ENCODE results near the gene SGF29.
A peak's percentile ranks its signal among the peaks of the same experiment; 100 is the strongest.
"Not testable (repeated sequence)": the region's sequence is repeated elsewhere in the genome, so short reads cannot be mapped to it uniquely, and the experiment has no call there.

SGF29 gene

GRCh38 chr16:28563218-28563617, 9.5 kb downstream of the SGF29 start:
- no peak for DNase-seq (ENCODE audit: low read depth, low spot score)

- not testable (repeated sequence) for DNase-seq (ENCODE audit: low read depth, low spot score)
Measured at GRCh38 chr16:28566233-28566925, 12.7 kb downstream of the SGF29 start.

DNA sequence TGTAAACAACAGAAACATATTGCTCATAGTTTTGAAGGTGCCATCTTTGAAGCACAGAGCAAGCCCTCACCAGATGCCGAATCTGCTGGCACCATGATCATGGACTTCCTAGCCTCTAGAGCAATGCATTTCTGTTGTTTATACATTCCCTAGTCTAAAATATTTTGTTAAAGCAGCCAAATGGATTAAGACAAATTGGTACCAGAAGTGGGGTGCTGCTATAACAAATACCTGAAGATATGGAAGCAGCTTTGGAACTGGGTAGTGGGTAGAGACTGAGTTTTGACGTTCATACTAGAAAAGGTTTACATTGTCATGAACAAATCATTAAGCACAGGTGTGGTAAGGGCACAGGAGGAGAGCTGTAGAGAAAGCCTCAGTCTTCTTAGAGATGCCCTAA, 13.6 kb downstream of the SGF29 start:
- DNase-seq (ENCODE audit: low read depth, low spot score) = no peak

DNA sequence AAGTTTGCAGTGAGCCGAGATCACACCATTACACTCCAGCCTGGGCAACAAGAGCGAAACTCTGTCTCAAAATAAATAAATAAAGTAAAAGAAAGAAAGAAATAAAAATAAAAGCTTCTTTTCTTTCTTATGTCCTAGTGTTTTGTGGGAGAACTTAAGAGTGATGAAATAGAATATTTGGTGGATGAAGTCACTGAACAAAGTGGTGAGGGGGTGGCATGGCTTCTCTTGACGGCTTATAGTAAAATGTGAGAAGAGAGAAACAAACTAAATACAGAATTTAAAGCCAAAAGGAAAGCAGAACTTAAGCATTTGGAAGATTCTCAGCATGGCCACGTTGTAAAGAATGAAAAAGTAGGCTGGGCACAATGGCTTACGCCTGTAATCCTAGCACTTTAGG, 15.3 kb downstream of the SGF29 start:
- peak; percentile 31 for DNase-seq (ENCODE audit: low read depth, low spot score)

- DNase-seq (ENCODE audit: low read depth, low spot score) = no peak
Measured at GRCh38 chr16:28569968-28570752, 16.4 kb downstream of the SGF29 start.

DNA sequence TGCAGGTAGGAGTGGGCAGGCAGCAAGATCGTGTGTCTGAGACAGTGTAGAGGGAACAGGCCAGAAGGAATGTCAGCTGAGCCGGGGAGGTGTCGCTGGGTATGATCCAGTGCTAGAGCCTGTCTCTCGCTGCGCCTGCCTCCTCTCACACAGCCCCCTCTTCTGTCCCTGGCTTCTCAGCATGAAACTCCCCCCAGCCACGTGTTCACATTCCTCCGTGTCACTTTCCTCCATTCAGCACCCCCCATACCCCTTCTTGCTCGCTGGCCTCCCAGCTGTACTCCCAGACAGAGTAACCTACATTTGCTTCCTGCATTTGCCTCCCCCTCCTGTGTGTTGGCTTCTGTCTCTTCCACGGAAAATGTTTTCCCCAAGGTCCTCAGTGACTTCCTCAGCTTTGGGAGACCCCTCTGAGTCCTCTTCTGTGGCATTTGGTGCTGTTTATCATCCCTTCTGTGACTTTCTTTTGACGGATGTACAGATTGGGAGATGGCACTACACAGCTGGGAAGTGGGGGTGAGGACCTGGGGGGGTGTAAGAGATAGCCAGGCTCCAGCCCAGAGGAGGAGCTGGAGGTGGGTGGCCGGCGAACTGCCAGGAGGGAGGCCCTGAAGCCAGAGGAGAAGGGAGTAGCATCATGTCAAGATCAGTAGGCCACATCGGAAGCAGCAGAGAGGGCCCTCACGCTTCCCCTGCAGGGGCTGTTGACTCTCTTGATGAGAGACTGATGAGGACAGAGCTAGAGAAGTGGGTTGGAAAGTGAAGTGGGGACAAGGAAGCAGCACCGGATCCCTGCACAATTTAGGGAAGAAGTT, 19.2 kb downstream of the SGF29 start:
- no peak for DNase-seq (ENCODE audit: low read depth, low spot score)

DNA sequence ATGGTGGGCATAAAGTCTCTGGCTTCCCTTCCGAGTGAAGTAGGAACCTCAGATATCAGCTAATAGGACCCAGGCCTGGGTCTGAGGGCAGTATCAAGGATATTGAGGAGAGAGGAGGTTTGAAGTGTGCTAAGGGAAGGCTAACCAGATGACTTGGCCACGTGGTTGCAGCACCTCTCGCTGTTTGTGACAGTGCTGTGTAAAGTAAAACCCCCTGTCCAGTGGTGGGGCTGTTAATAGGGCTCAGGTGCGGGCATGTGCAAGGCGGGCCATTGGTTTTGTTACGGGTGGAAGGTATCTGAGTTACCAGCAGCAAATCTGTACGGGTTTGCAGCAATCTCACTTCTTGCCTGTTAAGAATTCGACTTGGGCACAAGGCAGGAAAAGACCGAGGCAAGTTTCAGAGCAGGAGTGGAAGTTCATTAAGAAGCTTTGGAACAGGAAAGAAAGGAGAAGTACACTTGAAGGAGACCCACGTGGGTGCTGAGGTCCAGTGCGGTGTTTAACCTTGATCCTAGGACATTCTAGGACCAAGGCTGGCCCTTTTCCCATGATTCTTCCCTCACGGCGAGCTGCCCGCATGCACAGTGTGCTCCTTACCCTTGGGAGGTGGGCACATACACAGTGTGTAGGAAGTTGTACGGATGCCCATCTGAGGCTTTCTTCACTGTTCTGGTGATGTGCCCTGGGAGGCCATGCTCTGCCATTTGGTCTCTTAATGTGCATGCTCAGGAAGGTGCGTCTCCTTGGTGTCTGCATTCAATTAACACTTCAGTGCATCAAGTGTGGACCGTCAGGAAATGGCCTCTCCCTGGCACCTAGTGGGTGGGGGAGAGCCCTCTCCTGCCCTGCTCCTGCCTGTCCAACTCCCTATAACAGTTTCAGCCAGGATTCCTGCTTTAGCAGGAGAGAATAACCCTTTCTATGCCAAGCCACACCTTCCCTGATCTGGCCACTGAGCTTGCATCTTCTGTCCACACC, 20.3 kb downstream of the SGF29 start:
- DNase-seq (ENCODE audit: low read depth, low spot score) = no peak

DNA sequence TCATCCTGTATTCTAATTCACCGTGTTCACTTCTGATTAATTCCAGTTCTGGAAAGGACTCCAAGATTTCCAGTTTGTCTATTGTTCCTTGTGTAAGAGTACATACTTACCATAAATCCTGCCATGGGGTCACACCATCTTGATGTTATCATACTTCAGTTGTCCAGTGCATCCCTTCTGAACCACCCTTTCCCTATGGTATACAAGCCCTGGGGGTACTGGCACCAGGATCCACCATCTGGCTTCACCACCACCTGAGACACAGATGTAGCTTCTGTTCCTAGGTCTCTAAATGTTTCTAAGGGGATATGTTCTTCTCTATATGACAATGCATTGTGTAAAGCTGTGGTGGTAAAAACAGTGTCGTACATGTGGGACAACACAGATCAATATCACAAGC, 21.2 kb downstream of the SGF29 start:
- DNase-seq (ENCODE audit: low read depth, low spot score) = no peak

DNA sequence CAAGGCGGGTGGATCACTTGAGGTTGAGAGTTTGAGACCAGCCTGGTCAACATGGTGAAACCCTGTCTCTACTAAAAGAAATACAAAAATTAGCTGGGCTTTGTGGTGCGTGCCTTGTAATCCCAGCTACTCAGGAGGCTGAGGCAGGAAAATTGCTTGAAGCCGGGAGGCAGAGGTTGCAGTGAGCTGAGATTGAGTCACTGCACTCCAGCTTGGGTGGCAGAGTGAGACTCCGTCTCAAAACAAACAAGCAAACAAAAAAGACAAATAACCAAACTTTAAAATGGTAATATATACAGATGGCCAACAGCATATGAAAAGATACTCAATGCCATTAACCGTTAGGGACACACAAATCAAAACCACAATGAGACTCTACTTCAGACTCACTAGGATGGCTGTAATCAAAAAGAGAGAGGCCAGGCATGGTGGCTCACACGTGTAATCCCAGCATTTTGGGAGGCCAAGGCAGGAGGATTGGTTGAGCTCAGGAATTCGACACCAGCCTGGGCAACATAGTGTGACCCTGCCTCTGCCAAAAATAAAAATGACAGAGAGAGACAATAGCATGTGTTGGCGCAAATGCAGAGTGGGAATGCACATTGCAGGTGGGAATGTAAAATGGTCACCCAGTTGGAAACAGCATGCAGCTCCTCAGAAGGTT, 21.9 kb downstream of the SGF29 start:
- DNase-seq (ENCODE audit: low read depth, low spot score) = no peak

- no peak for DNase-seq (ENCODE audit: low read depth, low spot score)
Measured at GRCh38 chr16:28580726-28581315, 27.1 kb downstream of the SGF29 start.

DNA sequence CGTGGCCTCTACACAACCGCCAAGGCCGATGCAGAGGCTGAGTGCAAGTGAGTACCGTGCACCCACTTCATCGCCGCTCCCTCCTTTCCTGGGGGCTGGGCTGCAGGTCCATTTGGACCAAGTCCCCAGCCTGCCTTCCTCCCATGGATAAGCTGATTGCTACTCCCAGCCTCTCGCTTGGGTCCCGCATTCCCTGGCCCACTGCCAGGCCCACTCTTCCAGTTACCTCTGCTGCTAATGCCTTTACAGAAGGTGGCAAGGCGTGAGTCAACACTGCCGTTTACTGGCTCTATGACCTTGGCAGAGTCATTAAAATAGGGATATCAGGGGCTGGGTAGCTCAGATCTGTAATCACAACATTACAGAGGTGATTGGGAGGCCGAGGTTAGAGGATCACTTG, 32.0 kb downstream of the SGF29 start:
- DNase-seq (ENCODE audit: low read depth, low spot score) = peak; percentile 50

DNA sequence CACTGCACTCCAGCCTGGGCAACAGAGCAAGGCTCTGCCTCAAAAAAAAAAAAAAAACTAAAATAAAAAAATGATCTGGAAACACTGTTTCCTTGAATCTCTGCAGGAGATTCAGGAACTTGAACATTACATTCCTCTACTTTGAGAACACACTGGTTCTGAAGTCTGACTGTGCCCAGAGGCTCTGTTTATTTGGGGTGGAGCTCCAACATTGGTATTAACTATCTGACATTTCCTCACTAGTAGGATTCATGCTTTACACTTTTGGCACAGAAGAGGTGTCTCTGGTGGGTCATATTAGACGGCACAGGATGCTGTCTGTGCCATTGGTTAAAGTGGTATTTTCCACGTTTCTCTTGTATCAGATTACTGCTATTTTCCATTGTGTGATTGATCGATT, 32.7 kb downstream of the SGF29 start:
- DNase-seq (ENCODE audit: low read depth, low spot score) = no peak

- DNase-seq (ENCODE audit: low read depth, low spot score) = no peak
Measured at GRCh38 chr16:28587386-28587785, 33.7 kb downstream of the SGF29 start.

GRCh38 chr16:28589069-28589468, 35.3 kb downstream of the SGF29 start:
- DNase-seq (ENCODE audit: low read depth, low spot score) = no peak

GRCh38 chr16:28589930-28590329, 36.2 kb downstream of the SGF29 start:
- DNase-seq (ENCODE audit: low read depth, low spot score) = no peak

DNA sequence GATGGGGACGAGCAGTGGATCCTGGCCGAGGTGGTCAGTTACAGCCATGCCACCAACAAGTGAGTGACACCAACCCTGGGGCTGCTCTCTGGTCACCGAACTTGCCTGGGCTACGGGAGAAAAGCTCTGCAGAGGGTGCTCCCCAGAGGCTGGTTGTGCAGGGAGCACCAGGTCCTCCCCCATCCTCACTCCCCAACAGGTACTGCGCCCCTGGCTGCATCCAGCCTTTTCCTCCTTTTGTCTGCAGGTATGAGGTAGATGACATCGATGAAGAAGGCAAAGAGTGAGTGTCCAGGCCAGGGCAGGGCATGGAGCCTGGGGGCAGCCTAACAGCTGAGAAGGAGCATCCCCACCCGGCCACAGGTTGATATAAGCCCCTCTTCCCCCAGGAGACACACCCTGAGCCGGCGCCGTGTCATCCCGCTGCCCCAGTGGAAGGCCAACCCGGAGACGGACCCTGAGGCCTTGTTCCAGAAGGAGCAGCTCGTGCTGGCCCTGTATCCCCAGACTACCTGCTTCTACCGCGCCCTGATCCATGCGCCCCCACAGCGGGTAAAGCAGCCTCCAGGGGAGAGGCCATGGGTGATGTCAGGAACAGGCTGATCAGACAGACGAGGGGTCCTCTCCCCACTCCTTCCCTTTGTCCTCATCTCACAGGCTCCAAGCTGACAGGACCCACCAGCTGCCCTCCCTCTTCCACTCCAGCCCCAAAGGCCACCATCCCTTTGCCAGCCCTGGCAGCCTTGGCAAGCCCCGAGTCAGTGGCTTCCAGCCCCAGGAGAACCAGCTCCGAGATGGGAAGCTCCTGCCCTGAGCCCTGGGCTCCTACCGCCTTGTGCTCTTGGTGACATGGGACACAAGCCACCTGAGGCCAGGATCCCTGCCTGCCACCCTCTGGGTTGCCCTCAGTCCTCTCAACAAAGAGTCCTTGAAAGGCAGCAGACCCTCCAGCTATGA, 36.9 kb downstream of the SGF29 start:
- no peak for DNase-seq (ENCODE audit: low read depth, low spot score)

DNA sequence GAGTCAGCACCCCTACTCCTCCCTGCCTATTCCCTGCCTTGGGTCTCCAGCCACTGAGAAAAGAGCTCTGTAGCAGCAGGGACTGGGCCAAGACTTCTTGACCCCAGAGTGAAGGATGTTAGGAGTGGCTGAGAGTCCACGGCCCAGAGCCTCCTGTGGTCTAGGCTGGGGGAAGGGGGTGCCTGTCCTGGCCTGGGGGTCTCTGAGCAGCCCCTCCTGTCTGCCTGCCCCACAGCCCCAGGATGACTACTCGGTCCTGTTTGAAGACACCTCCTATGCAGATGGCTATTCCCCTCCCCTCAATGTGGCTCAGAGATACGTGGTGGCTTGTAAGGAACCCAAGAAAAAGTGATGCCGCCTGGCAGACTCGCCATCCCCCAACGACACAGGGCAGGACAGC, 37.6 kb downstream of the SGF29 start:
- no peak for DNase-seq (ENCODE audit: low read depth, low spot score)

- no peak for DNase-seq (ENCODE audit: low read depth, low spot score)
Measured at GRCh38 chr16:28592511-28592910, 38.8 kb downstream of the SGF29 start.

DNA sequence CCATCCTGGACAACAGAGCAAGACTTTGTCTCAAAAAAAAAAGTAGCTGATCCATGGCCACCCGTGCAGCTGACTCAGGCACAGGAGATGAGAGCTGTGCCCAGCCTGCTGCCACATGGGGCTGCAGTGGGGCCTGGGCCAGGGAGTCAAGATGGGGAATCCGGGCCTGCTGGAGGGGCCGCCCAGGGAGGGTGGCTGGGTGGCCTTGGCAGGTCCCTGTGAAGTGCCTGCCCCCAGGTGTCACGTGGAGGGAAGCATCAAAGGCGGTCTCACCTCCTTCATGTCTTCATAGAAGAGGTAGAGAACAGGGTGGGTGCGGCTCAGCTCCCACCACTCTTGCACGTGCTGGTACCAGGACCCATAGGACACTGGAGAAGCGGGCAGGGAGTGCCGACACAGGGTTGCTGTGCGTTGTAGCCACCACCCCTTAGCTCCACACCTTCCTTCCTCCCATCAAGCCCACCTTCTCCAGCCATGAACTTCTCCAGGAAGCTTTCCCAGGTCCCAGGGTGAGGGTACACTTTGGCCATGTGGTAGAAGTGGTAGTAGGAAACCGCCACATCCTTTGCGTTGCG, 39.3 kb downstream of the SGF29 start:
- DNase-seq (ENCODE audit: low read depth, low spot score) = no peak

Measured in astrocyte of the hippocampus (primary cell).